ENCODE results near the gene SRPX.

SRPX gene

GRCh38 chrX:38108364-38108763 lies 112.3 kb downstream of the SRPX start:
- Histone ChIP-seq H3K4me3 (no peak overlapping the region), H3K27me3 (no peaks in the 10 kb centered on the region), H3K9me3 (no peaks in the 10 kb centered on the region), H3K36me3 (no peaks in the 10 kb centered on the region), H3K27ac (no peak overlapping the region), H3K4me1 (no peaks in the 10 kb centered on the region)
- no peak for TF ChIP-seq CTCF (IDR thresholded peaks at IDR 0.05)
- DNase-seq: no peak
- intact Hi-C loops (cut with DNase I; ENCODE audit: low total_unique reads): no loop called here

GRCh38 chrX:38106991-38107655 lies 113.5 kb downstream of the SRPX start:
- intact Hi-C loops (cut with DNase I; ENCODE audit: low total_unique reads): no loop called here
- no peak overlapping the region for H3K4me3 ChIP-seq
- no peaks in the 10 kb centered on the region for H3K36me3 ChIP-seq
- TF ChIP-seq CTCF (IDR thresholded peaks at IDR 0.05): no peak
- no peak for DNase-seq
- no peaks in the 10 kb centered on the region for H3K9me3 ChIP-seq
- H3K27ac ChIP-seq: no peak overlapping the region
- H3K4me1 ChIP-seq: no peaks in the 10 kb centered on the region
- H3K27me3 ChIP-seq: no peaks in the 10 kb centered on the region

- Histone ChIP-seq H3K36me3 (no peaks in the 10 kb centered on the region), H3K4me1 (no peaks in the 10 kb centered on the region), H3K4me3 (no peak overlapping the region), H3K27me3 (no peaks in the 10 kb centered on the region), H3K9me3 (peaks cover 0 to 2% (median 0%) of the 10 kb centered on the region in 3 donors), H3K27ac (no peak overlapping the region)
- TF ChIP-seq CTCF (IDR thresholded peaks at IDR 0.05): no peak
- no peak for DNase-seq
- intact Hi-C loops (cut with DNase I; ENCODE audit: low total_unique reads): no loop called here
Observed at GRCh38 chrX:38105216-38105725, 115.4 kb downstream of the SRPX start.

- Histone ChIP-seq H3K4me3 (no peak overlapping the region), H3K36me3 (no peaks in the 10 kb centered on the region), H3K27ac (no peak overlapping the region), H3K9me3 (peaks cover 0 to 12% (median 7%) of the 10 kb centered on the region in 3 donors), H3K27me3 (no peaks in the 10 kb centered on the region), H3K4me1 (no peaks in the 10 kb centered on the region)
- no peak for TF ChIP-seq CTCF (IDR thresholded peaks at IDR 0.05)
- intact Hi-C loops (cut with DNase I; ENCODE audit: low total_unique reads): no loop called here
- DNase-seq: no peak
Observed at GRCh38 chrX:38103857-38104812, 116.5 kb downstream of the SRPX start.

- Histone ChIP-seq H3K36me3 (no peaks in the 10 kb centered on the region), H3K9me3 (peaks cover 0 to 12% (median 7%) of the 10 kb centered on the region in 3 donors), H3K4me1 (no peaks in the 10 kb centered on the region), H3K27me3 (no peaks in the 10 kb centered on the region), H3K4me3 (no peak overlapping the region), H3K27ac (no peak overlapping the region)
- DNase-seq: no peak
- no peak for TF ChIP-seq CTCF (IDR thresholded peaks at IDR 0.05)
- intact Hi-C loops (cut with DNase I; ENCODE audit: low total_unique reads): no loop called here
Observed at GRCh38 chrX:38102875-38103274, 117.8 kb downstream of the SRPX start.

All from tibial artery (tissue), 4 donors.